ENCODE data around the gene PTRH2.

The PTRH2 gene

DNA sequence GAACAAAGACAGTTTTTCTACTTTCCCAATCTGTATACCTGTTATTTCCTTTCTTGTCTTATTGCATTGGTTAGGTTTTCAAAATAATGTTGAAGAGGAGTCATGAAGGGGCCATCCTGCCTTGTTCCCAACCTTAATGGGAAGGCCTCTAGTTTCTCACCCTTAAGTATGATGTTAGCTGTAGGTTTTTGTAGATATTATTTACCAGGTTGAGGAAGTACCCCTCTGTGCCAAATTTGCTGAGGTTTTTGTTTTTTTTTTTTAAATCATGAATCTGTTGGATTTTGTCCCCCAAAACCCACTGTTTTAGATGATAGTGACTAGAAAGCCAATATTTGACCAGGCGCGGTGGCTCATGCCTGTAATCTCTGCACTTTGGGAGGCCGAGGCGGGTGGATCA lies 36.6 kb upstream of the PTRH2 start:
- DNase-seq (ENCODE audit: extremely low read depth, insufficient read length), result no peak
- peaks cover 2% of the 10 kb centered on the region for H3K36me3 ChIP-seq (ENCODE audit: control insufficient read depth, insufficient read depth, low read length)
- TF ChIP-seq, protein P1, sequence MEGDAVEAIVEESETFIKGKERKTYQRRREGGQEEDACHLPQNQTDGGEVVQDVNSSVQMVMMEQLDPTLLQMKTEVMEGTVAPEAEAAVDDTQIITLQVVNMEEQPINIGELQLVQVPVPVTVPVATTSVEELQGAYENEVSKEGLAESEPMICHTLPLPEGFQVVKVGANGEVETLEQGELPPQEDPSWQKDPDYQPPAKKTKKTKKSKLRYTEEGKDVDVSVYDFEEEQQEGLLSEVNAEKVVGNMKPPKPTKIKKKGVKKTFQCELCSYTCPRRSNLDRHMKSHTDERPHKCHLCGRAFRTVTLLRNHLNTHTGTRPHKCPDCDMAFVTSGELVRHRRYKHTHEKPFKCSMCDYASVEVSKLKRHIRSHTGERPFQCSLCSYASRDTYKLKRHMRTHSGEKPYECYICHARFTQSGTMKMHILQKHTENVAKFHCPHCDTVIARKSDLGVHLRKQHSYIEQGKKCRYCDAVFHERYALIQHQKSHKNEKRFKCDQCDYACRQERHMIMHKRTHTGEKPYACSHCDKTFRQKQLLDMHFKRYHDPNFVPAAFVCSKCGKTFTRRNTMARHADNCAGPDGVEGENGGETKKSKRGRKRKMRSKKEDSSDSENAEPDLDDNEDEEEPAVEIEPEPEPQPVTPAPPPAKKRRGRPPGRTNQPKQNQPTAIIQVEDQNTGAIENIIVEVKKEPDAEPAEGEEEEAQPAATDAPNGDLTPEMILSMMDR (IDR thresholded peaks at IDR 0.05; ENCODE audit: insufficient read depth, low read length, poor library complexity, severe bottlenecking), result no peak
- H3K4me3 ChIP-seq (replicated peaks; ENCODE audit: low read depth, low read length), result no peak overlapping the region
- H3K27me3 ChIP-seq (replicated peaks; ENCODE audit: control insufficient read depth, insufficient read depth, low read length), result no peaks in the 10 kb centered on the region

DNA sequence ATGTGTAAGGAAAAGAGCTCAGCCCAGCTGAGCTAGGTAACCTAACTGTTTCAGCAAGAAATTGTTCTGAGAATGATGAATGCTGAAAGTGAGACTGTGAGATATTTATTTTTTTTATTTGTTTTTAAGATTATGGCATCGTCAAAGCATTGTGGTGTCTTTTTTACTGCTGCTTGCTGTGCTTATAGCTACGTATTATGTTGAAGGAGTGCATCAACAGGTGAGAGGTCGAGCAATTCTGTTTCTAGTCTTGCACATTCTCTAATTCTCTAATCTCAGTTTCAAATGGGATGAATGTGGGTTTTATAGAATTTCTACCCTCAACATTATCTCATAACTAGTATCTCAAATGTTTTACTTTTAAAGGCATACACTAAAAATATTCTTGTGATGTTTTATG lies 30.1 kb upstream of the PTRH2 start:
- H3K27me3 ChIP-seq (replicated peaks; ENCODE audit: control insufficient read depth, insufficient read depth, low read length), result no peaks in the 10 kb centered on the region
- H3K36me3 ChIP-seq (ENCODE audit: control insufficient read depth, insufficient read depth, low read length), result peaks cover 4% of the 10 kb centered on the region
- DNase-seq (ENCODE audit: extremely low read depth, insufficient read length), result no peak
- TF ChIP-seq, protein P1 (IDR thresholded peaks at IDR 0.05; ENCODE audit: insufficient read depth, low read length, poor library complexity, severe bottlenecking), result no peak
- no peak overlapping the region for H3K4me3 ChIP-seq (replicated peaks; ENCODE audit: low read depth, low read length)

- peaks cover 4% of the 10 kb centered on the region for H3K36me3 ChIP-seq (ENCODE audit: control insufficient read depth, insufficient read depth, low read length)
- no peak overlapping the region for H3K4me3 ChIP-seq (replicated peaks; ENCODE audit: low read depth, low read length)
- DNase-seq (ENCODE audit: extremely low read depth, insufficient read length), result no peak
- H3K27me3 ChIP-seq (replicated peaks; ENCODE audit: control insufficient read depth, insufficient read depth, low read length), result no peaks in the 10 kb centered on the region
- TF ChIP-seq, protein P1 (IDR thresholded peaks at IDR 0.05; ENCODE audit: insufficient read depth, low read length, poor library complexity, severe bottlenecking), result no peak
These were observed 27.0 kb upstream of the PTRH2 start for GRCh38 chr17:59734226-59734625.

DNA sequence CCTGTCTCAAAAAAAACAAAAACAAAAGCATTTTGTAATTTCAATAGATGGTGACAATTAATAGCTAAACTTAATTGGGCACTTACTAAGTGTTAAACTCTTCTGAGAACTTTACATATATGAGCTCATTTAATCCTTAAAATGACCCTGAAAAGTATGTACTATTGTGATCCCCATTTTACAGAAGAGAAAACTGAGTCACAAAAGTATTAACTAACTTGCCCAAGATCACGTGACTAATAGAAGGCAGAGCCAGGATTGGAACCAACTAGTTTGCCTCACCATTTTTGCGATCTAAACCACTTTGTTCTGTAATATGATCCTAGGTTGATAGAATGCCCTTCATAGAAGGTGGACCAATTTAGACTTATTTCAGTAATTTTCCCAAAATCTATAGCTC lies 26.5 kb upstream of the PTRH2 start:
- TF ChIP-seq, protein P1 (IDR thresholded peaks at IDR 0.05; ENCODE audit: insufficient read depth, low read length, poor library complexity, severe bottlenecking), result no peak
- no peak for DNase-seq (ENCODE audit: extremely low read depth, insufficient read length)
- no peak overlapping the region for H3K4me3 ChIP-seq (replicated peaks; ENCODE audit: low read depth, low read length)
- H3K27me3 ChIP-seq (replicated peaks; ENCODE audit: control insufficient read depth, insufficient read depth, low read length), result no peaks in the 10 kb centered on the region
- H3K36me3 ChIP-seq (ENCODE audit: control insufficient read depth, insufficient read depth, low read length), result peaks cover 4% of the 10 kb centered on the region

- no peak for DNase-seq (ENCODE audit: extremely low read depth, insufficient read length)
- Histone ChIP-seq H3K36me3 (ENCODE audit: control insufficient read depth, insufficient read depth, low read length) (peaks cover 2% of the 10 kb centered on the region; the same call in 1 of the 2 replicates), H3K27me3 (replicated peaks; ENCODE audit: control insufficient read depth, insufficient read depth, low read length) (no peaks in the 10 kb centered on the region), H3K4me3 (replicated peaks; ENCODE audit: low read depth, low read length) (no peak overlapping the region)
- TF ChIP-seq, protein P1 (IDR thresholded peaks at IDR 0.05; ENCODE audit: insufficient read depth, low read length, poor library complexity, severe bottlenecking), result no peak
These were observed 23.1 kb upstream of the PTRH2 start for GRCh38 chr17:59730268-59730834.

Data from GM06990 (cell line).